ENCODE measurements around the gene C9orf153.

GRCh38 chr9:86303316-86303975 is 44.0 kb upstream of the C9orf153 start:
- TF ChIP-seq ZBTB7A (IDR thresholded peaks at IDR 0.05; ENCODE audit: low read depth) = no peak
- TF ChIP-seq CREB1 (IDR thresholded peaks at IDR 0.05; ENCODE audit: low read depth) = no peak
- TF ChIP-seq YY1 (IDR thresholded peaks at IDR 0.05; ENCODE audit: low read depth) = no peak
- no peak for TF ChIP-seq TCF12 (IDR thresholded peaks at IDR 0.05; ENCODE audit: low read depth)
- TF ChIP-seq FOXM1 (IDR thresholded peaks at IDR 0.05; ENCODE audit: borderline replicate concordance, low read depth) = no peak
- no peak for TF ChIP-seq CEBPB (IDR thresholded peaks at IDR 0.05)
- TF ChIP-seq EP300 (IDR thresholded peaks at IDR 0.05; ENCODE audit: borderline replicate concordance) = no peak
- TF ChIP-seq TEAD4 (IDR thresholded peaks at IDR 0.05) = no peak
- TF ChIP-seq REST (IDR thresholded peaks at IDR 0.05; ENCODE audit: low read depth) = no peak
- no peak for TF ChIP-seq RAD21 (IDR thresholded peaks at IDR 0.05; ENCODE audit: low read depth)
- no peak for TF ChIP-seq MAX (IDR thresholded peaks at IDR 0.05)
- no peak for TF ChIP-seq TAF1 (IDR thresholded peaks at IDR 0.05; ENCODE audit: low read depth)
- TF ChIP-seq, protein P1, sequence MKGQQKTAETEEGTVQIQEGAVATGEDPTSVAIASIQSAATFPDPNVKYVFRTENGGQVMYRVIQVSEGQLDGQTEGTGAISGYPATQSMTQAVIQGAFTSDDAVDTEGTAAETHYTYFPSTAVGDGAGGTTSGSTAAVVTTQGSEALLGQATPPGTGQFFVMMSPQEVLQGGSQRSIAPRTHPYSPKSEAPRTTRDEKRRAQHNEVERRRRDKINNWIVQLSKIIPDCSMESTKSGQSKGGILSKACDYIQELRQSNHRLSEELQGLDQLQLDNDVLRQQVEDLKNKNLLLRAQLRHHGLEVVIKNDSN (IDR thresholded peaks at IDR 0.05) = no peak
- TF ChIP-seq NFIC (IDR thresholded peaks at IDR 0.05) = no peak
